NCI-H510A (cell line): ENCODE results near the gene PFAS.

Source experiments
- DNase-seq: peaks from one replicate; lab custom pipeline; 2025; lab: John Stamatoyannopoulos, UW

Gene PFAS

DNA sequence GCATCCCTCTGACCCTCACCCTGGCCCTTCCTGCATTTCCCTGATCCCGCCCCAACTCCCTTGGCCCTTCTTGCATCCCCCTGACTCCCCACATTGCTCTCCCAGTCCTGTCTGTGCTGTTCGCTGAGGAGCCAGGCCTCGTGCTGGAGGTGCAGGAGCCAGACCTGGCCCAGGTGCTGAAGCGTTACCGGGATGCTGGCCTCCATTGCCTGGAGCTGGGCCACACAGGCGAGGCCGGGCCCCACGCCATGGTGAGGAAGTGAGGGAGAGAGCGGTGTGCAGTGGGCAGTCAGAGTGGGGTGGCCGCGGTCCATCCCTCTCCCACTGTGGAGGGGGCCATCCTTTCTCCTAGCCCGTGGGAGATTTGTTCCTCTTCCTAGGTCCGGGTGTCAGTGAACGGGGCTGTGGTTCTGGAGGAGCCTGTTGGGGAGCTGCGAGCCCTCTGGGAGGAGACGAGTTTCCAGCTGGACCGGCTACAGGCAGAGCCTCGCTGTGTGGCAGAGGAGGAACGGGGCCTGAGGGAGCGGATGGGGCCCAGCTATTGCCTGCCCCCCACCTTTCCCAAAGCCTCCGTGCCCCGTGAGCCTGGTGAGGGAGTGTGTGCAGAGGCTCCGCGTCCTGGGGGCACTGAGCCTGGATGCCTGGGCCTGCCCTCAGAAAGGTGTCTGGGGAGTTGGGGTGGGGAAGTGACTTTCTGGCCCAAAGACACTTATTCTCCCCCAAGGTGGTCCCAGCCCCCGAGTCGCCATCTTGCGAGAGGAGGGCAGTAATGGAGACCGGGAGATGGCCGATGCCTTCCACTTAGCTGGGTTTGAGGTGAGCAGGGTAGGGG, 17.8 kb downstream of the PFAS start:
- no peak for DNase-seq

DNA sequence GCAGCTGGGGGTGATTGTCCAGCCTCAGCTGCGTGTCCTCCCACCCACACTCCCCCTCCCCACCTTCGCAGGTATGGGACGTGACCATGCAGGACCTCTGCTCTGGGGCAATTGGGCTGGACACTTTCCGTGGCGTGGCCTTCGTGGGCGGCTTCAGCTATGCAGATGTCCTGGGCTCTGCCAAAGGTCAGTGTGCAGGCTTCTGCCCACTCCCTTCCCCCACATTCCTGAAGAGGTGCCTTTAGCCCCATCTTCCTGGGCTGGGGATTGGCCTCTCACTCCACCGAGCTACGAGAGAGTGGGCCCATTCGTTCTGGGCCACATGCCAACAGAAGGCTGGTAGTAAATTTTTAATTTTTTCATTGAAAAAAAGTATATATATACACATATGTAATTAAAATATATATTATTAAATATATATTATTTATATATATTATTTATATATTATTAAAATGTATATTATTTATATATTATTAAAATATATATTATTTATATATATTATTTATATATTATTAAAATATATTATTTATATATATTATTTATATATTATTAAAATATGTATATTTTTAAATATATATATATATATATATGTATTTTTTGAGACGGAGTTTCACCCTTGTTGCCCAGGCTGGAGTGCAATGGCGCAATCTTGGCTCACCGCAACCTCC, 18.5 kb downstream of the PFAS start:
- no peak for DNase-seq

DNA sequence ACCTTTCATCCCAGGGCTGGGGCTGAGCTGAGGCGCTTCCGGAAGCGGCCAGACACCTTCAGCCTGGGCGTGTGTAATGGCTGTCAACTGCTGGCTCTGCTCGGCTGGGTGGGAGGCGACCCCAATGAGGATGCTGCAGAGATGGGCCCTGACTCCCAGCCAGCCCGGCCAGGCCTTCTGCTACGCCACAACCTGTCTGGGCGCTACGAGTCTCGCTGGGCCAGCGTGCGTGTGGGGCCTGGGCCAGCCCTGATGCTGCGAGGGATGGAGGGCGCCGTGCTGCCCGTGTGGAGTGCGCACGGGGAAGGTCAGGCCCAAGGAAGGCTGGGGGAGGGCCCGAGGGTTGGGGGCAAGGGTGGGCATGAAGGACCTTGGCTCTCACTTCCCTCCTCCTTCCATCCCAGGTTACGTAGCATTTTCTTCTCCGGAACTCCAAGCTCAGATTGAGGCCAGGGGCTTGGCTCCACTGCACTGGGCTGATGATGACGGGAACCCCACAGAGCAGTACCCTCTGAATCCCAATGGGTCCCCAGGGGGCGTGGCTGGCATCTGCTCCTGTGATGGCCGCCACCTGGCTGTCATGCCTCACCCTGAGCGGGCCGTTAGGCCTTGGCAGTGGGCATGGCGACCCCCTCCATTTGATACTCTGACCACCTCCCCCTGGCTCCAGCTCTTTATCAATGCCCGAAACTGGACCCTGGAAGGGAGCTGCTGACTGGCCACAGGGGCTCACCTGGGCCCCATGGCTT, 19.6 kb downstream of the PFAS start:
- DNase-seq = no peak

DNA sequence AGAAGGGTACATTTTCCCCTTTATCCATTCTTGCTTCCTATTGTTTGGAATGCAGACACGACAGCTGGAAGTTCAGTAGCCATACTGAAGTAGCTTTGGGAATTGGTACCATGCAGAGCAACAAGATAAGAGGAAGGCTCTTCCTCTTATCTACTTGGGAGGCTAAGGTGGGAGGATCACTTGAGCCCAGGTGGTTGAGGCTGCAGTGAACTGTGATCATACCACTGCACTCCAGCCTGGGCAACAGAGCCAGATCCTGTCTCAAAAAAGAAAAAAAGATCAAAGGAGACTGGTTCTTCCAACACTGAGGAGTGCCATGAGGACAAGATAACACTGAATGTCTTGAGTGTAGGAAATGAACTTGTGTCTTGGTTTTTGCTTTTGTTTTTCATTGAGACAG, 23.3 kb downstream of the PFAS start:
- no peak for DNase-seq

GRCh38 chr17:8273884-8274444, 24.9 kb downstream of the PFAS start:
- DNase-seq = no peak

DNA sequence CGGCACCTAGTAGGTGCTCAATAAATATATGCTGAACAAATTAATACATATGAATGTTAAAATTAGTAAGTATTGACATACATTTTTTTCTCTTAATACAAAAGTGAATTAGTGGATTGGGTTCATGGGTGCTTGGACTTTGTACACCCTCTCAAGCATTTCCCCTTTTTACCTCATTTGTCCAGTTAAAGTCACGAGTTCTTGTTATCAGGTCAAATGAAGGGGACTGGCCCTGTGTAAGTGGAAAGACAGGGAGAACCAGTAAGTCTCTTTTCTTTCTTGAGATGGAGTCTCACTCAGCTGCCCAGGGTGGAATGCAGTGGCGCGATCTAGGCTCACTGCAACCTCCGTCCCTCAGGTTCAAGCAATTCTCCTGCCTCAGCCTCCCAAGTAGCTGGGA, 25.7 kb downstream of the PFAS start:
- DNase-seq = no peak

DNA sequence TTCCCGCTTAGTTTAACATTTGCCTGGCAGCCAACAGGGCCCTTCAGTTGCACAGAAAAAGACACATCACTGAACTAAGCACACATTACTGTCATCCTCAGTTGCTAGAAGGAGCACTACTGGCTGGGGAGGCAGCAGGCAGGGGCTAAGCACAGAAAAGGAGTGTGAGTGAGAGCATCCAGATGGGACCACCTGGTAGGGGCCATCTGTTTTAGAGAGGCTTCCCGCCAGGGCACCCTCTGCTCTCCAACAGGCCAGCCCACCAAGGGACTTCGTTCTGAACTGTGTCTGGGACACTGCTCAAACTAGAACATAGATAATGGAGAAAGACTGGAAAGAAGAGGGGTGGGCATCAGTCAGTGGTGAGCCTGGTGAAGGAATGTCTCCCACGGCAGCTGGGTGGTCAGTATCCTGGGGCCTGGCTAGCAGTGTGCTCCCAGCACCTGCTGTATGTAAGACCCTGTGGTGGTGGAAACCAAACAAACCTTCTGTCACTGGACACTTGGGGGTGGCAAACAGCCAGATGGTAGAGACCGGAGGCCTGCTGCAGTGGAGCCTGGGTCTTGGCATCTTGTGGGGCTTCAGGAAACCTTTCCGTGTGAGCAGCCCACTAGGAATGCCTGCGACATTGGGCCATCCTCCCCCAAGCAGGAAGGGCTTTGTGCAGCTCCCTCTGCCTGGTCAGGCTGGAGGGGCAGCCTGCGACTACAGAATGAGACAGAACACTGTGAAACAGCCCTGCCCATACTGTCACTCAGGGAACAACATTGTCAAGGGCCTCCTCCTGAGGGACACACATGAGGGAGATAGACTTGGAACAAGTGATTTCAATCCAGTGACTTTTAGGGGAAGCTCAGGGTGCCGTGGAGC, 26.6 kb downstream of the PFAS start:
- no peak for DNase-seq

- DNase-seq = no peak
These were observed 28.2 kb downstream of the PFAS start for GRCh38 chr17:8277317-8277716.

DNA sequence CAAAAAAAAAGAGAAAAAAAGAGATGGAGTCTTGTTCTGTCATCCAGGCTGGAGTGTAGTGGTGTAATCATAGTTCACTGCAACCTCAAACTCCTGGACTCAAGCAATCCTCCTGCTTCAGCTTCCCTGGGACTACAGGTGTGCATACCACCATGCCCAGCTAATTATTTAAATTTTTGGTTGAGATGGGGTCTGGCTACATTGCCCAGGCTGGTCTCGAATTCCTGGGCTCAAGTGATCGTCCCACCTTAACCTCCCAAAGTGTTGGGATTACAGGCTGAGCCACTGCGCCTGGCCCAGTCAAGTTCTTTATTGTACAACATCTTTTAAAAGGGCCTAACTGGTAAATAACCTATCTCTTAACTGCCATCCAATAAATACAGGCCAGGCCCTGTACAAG, 33.3 kb downstream of the PFAS start:
- DNase-seq = no peak

- no peak for DNase-seq
These were observed 34.3 kb downstream of the PFAS start for GRCh38 chr17:8283356-8283755.

- no peak for DNase-seq
These were observed 35.0 kb downstream of the PFAS start for GRCh38 chr17:8284126-8284525.

GRCh38 chr17:8285270-8286181, 36.4 kb downstream of the PFAS start:
- DNase-seq = no peak

DNA sequence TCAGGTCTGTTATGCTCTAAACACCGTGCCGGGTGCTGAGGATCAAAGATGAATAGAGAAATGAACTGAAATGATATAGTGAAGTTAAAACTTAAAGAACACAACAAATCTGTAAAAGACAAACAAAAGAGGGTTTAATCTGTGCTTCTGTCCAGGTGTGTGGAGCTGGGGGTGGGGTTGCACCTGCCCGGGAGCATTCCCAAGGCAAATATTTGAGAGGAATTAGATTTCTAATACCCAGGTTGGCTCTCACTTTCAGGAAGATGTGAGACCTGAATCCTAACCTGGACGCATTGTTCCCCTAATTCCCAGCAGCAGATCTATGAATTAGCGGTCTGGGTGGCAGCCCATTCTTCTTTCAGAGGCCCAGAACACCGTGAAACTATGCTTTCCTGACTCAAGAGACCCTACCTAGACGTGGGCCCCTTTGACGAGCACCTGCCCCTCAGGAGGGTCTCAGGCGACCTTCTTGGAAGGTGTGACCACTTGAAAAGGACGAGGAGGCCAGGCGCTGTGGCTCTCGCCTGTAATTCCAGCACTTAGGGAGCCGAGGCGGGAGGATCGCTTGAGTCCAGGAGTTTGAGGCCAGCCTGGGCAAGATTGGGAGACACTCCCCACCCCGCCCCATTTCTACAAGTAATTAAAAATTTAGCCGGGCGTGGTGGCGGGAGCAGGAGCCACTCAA, 38.7 kb downstream of the PFAS start:
- no peak for DNase-seq

- peak; percentile 84 for DNase-seq
These were observed 39.4 kb downstream of the PFAS start, which contains the start of gene RANGRF for GRCh38 chr17:8288336-8289102. TSS of gene RANGRF (plus strand) at chr17:8288670. CDS start at chr17:8288789, 119 bp downstream.

- DNase-seq = no peak
These were observed 40.0 kb downstream of the PFAS start for GRCh38 chr17:8289103-8289397.

GRCh38 chr17:8290043-8290442, 41.0 kb downstream of the PFAS start:
- DNase-seq = no peak

GRCh38 chr17:8292639-8293395, 43.7 kb downstream of the PFAS start:
- DNase-seq = no peak

- DNase-seq = no peak
These were observed 45.3 kb downstream of the PFAS start for GRCh38 chr17:8294361-8294760.
